Measurements from ENCODE around the gene PRKCE.

Gene PRKCE

DNA sequence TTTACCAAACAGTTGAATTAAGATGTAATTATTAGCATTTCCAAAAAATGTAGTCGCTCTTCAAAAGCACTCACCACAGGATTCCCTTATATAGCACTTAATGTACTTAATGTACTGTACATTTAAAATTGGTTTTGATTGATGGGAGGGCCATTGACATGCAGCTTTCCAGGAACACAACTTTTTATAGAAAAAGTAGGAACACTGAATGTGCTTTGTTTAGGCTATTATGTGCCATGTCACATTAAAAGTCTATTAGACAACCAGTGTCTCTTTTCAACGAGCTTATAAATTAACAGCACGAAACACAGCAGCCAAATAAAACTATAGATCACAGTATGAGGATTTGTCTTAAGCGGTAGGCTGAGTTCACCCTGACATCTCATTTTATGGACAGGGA is 301.1 kb downstream of the PRKCE start:
- H3K27ac ChIP-seq (ENCODE audit: low read depth, low read length), result no peak overlapping the region

DNA sequence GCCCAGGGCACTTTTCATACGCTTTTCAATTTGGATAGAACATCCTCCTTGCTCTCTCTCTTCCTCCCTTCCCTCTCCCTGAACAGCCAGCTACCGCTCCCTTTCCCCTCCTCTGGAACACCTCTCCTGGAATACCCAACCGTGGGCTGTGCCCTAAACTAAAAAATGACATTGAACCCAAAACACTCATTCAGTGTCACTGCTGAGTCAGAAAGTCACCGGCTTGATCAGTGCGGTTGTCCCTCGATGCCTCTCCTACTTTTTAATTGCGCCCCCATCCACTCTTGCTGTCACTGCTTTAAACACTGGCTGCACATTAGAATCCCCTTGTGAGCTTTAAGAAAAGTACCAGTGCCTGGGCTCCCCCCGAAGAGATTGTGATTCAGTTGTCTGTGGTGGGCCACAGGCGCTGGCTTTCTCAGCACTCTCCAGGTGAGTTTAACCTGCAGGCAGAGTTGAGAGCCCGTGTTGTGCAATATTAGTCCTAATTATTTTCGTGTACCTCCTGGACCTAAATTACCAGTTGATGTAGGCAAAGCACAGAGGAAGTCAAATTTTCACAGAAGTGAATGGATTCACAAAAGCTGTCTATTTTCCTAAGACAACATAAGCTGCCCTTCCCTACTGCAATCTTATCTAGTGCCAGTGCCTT is 302.0 kb downstream of the PRKCE start:
- Histone ChIP-seq H3K9ac (ENCODE audit: low read depth, low read length) (no peak overlapping the region), H3K36me3 (ENCODE audit: insufficient read depth, low read length) (no peaks in the 10 kb centered on the region), H3K9me3 (ENCODE audit: insufficient read depth, low read depth, low read length) (no peaks in the 10 kb centered on the region), H3K27ac (ENCODE audit: low read depth, low read length) (no peak overlapping the region), H3K4me3 (ENCODE audit: low read length) (no peak overlapping the region), H3K4me1 (ENCODE audit: insufficient read depth, low read length) (no peaks in the 10 kb centered on the region), H3K27me3 (ENCODE audit: insufficient read depth, low read length) (no peaks in the 10 kb centered on the region)
- 91% methylated on average over 11 of the region's 11 CpGs for WGBS

More for the DNA sequence above, 301.1 kb downstream of the PRKCE start:
- Histone ChIP-seq H3K4me3 (ENCODE audit: low read length) (no peak overlapping the region), H3K27me3 (ENCODE audit: insufficient read depth, low read length) (no peaks in the 10 kb centered on the region), H3K9me3 (ENCODE audit: insufficient read depth, low read depth, low read length) (no peaks in the 10 kb centered on the region), H3K36me3 (ENCODE audit: insufficient read depth, low read length) (no peaks in the 10 kb centered on the region), H3K4me1 (ENCODE audit: insufficient read depth, low read length) (no peaks in the 10 kb centered on the region), H3K9ac (ENCODE audit: low read depth, low read length) (no peak overlapping the region)
- WGBS, result 94% methylated on average over 3 of the region's 4 CpGs

DNA sequence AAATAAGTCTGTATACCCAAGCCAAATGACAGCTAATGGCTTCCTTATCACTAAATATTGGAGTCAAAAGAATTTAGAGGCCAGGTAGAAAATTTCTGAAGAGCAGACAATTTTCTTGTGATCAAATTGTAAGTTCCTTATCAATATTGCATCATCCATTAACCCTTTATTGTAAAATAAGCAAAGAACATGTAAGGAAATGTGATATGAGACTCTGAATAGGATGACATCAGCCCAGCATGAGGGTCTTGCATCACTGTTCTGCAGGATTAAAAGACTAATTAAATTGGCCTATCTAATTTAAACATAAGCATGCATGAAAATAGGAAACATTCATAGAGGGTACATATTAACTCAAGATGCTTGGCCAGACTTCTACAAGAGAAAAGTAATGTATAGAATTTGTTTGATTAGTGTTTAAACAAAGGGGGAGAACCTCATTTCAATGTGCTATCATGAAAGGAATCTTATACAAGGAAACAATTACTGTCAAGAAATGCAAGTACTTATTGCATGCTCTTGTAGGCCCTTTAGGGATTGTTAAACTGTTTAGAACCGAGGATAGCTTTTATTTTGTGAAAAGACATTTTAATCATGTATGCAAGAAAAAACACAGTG is 302.9 kb downstream of the PRKCE start:
- no peaks in the 10 kb centered on the region for H3K9me3 ChIP-seq (ENCODE audit: insufficient read depth, low read depth, low read length)
- no peak overlapping the region for H3K4me3 ChIP-seq (ENCODE audit: low read length)
- H3K9ac ChIP-seq (ENCODE audit: low read depth, low read length), result no peak overlapping the region
- H3K27me3 ChIP-seq (ENCODE audit: insufficient read depth, low read length), result no peaks in the 10 kb centered on the region
- H3K36me3 ChIP-seq (ENCODE audit: insufficient read depth, low read length), result no peaks in the 10 kb centered on the region
- peaks cover 5% of the 10 kb centered on the region for H3K4me1 ChIP-seq (ENCODE audit: insufficient read depth, low read length)
- 87% methylated on average over 1 of the region's 1 CpG for WGBS
- no peak overlapping the region for H3K27ac ChIP-seq (ENCODE audit: low read depth, low read length)

DNA sequence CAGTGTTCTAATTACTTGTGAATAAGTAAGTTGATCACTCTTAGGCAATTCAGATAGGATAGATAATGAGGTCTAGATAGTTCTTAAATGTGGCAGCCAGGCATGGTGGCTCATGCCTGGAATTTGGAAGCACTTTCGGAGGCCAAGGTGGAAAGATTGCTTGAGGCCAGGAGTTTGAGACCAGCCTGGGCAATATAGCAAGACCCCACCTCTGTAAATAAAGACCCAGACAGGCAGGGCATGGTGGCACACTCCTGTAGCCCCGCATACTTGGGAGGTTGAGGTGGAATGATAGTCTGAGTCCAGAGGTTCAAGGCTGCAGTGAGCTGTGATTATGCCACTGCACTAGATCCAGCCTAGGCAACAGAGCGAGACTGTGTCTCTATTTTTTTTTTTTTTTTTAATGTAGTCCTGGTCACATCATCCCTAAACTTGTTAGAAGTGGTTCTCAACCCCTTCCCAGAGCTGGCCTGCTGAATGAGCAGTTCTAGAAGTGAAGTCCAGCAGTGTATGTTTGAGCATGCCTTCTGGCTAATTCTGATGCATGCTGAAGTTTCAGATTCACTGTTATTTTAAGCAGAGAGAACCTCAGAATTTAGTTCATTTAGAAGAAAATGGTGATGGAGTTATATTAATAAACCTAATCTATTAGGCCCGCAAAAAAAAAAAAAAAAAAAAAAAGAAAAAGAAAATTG is 306.2 kb downstream of the PRKCE start:
- no peak overlapping the region for H3K4me3 ChIP-seq (ENCODE audit: low read length)
- H3K36me3 ChIP-seq (ENCODE audit: insufficient read depth, low read length), result no peaks in the 10 kb centered on the region
- peaks cover 27% of the 10 kb centered on the region for H3K4me1 ChIP-seq (ENCODE audit: insufficient read depth, low read length)
- H3K9ac ChIP-seq (ENCODE audit: low read depth, low read length), result no peak overlapping the region
- no peaks in the 10 kb centered on the region for H3K27me3 ChIP-seq (ENCODE audit: insufficient read depth, low read length)
- 91% methylated on average over 2 of the region's 4 CpGs for WGBS
- H3K9me3 ChIP-seq (ENCODE audit: insufficient read depth, low read depth, low read length), result no peaks in the 10 kb centered on the region
- H3K27ac ChIP-seq (ENCODE audit: low read depth, low read length), result no peak overlapping the region

DNA sequence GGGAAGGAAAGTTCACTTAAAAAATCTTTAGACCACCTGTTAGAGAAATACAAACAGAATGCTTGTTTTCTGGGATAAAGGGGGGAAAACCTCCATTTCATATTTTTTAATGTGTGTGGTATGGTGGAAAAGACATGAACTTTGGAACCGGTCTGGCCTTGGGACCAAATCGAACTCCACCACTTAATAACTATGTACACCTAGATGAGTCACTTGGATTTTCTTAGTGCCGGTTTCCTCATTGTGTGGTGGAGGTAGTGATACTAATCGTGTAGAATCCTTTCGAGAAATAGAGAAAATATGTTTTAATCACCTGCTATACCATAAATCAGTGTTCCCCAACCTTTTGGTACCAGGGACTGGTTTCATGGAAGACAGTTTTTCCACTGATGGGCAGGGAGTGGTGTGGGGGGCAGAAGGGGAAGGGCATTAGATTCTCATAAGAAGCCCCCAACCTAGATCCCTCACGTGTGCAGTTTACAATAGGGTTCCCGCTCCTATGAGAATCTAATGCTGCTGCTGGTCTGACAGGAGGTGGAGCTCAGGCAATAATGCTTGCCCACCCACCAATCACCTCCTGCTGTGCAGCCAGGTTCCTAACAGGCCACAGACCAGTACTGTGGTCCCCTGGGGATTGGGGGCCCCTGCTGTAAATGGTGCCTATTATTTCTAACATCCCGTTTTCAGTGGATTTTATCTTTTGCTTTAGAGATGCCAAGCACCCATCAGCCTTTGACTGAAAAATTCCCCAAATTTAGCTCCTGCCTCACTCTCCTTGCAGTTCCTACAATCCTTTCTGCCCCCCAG is 308.8 kb downstream of the PRKCE start:
- WGBS, result 75% methylated on average over 3 of the region's 8 CpGs
- Histone ChIP-seq H3K9me3 (ENCODE audit: insufficient read depth, low read depth, low read length) (no peaks in the 10 kb centered on the region), H3K27me3 (ENCODE audit: insufficient read depth, low read length) (no peaks in the 10 kb centered on the region), H3K36me3 (ENCODE audit: insufficient read depth, low read length) (no peaks in the 10 kb centered on the region), H3K4me1 (ENCODE audit: insufficient read depth, low read length) (peaks cover 27% of the 10 kb centered on the region), H3K4me3 (ENCODE audit: low read length) (no peak overlapping the region), H3K27ac (ENCODE audit: low read depth, low read length) (no peak overlapping the region), H3K9ac (ENCODE audit: low read depth, low read length) (no peak overlapping the region)

DNA sequence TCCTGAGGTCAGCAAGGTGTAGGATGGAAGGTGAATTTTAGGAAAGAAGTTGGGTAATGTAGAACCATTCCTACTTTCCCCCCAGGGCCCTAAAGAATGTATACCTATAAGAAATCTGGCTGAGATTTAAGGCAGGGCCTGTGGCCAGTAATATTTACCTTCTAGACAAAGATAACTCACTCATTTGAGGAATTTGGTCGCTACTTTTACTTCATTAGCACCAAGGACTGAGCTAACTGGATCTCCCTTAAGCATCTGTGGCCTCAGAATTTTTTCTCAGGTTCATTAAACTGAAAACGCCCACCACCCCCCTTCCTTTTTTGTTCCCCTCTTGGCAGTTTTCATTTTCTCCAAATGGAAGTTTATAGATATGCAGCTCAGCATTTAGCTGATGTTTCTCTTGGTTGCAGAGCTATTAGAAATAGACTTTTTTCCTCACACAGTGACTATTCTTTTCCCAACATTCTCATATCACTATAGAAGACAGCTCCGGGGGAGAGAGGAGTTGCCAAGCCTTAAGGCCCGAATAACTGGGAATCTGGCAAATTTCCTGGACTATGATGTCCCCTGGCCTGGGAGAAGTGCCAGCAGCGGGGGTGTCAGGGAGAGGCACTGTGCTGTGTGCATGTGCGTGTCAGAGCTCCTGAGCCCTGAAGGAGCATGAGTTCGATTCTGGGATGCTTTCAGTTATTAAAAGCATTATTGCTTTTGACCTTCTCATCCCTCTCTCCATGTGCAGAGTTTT is 310.9 kb downstream of the PRKCE start:
- Histone ChIP-seq H3K9me3 (ENCODE audit: insufficient read depth, low read depth, low read length) (no peaks in the 10 kb centered on the region), H3K27ac (ENCODE audit: low read depth, low read length) (no peak overlapping the region), H3K27me3 (ENCODE audit: insufficient read depth, low read length) (no peaks in the 10 kb centered on the region), H3K4me3 (ENCODE audit: low read length) (no peak overlapping the region), H3K4me1 (ENCODE audit: insufficient read depth, low read length) (peaks cover 27% of the 10 kb centered on the region), H3K9ac (ENCODE audit: low read depth, low read length) (no peak overlapping the region), H3K36me3 (ENCODE audit: insufficient read depth, low read length) (no peaks in the 10 kb centered on the region)
- 90% methylated on average over 7 of the region's 7 CpGs for WGBS

DNA sequence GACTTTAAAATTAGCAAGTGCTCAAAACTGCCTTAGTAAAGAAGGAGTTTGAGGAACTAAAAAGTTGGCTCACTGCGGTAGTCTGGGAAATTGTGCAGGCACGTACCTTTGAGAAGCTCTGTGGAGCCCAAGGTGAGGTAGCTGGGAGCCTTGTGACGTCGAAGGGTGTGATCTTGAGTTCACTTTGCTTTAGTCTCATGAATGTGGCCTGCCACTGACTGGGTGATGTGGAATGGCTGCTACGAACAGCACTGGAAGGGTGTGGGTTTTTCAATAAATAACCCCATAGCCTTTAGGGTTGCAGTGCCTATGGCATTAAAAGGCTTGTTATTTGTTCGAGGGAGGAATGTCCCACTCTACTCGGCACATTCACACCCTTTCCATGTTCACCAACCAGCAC is 312.3 kb downstream of the PRKCE start:
- 85% methylated on average over 7 of the region's 7 CpGs for WGBS
- no peak overlapping the region for H3K27ac ChIP-seq (ENCODE audit: low read depth, low read length)
- H3K4me1 ChIP-seq (ENCODE audit: insufficient read depth, low read length), result peaks cover 27% of the 10 kb centered on the region
- no peak overlapping the region for H3K9ac ChIP-seq (ENCODE audit: low read depth, low read length)
- no peaks in the 10 kb centered on the region for H3K36me3 ChIP-seq (ENCODE audit: insufficient read depth, low read length)
- H3K27me3 ChIP-seq (ENCODE audit: insufficient read depth, low read length), result no peaks in the 10 kb centered on the region
- H3K4me3 ChIP-seq (ENCODE audit: low read length), result no peak overlapping the region
- no peaks in the 10 kb centered on the region for H3K9me3 ChIP-seq (ENCODE audit: insufficient read depth, low read depth, low read length)

DNA sequence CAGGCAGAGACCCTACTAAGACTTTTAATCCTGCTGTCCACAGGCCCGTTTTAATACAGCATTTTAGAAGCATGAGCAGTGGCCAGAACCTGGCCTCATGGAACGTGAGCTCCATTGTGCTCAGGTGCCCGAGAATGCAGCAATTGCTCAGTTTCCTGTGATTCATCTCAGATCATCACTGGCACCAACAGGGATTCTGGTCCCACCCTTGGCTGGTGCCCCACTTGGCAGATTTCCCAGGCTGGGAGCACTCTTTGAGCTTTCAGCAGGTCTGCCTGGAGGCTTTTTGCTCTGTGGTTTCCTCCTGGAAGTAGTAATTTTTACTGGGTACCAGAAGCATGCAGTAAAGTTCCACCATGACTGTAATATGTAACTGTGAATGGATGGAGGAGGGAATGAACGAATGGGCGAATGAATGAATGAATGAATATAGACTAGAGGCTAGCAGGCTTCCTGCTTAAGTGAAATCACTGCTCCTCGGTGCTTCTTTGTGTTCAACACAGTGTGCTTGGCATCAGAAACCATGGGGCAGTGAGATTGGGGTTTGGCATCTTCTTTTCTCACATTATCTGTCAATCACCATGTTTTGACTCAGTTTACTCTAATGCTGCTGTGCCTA is 312.9 kb downstream of the PRKCE start:
- H3K4me3 ChIP-seq (ENCODE audit: low read length), result no peak overlapping the region
- H3K27me3 ChIP-seq (ENCODE audit: insufficient read depth, low read length), result no peaks in the 10 kb centered on the region
- no peak overlapping the region for H3K9ac ChIP-seq (ENCODE audit: low read depth, low read length)
- H3K4me1 ChIP-seq (ENCODE audit: insufficient read depth, low read length), result peaks cover 21% of the 10 kb centered on the region
- no peaks in the 10 kb centered on the region for H3K9me3 ChIP-seq (ENCODE audit: insufficient read depth, low read depth, low read length)
- H3K36me3 ChIP-seq (ENCODE audit: insufficient read depth, low read length), result no peaks in the 10 kb centered on the region
- H3K27ac ChIP-seq (ENCODE audit: low read depth, low read length), result no peak overlapping the region
- WGBS, result 93% methylated on average over 6 of the region's 6 CpGs

DNA sequence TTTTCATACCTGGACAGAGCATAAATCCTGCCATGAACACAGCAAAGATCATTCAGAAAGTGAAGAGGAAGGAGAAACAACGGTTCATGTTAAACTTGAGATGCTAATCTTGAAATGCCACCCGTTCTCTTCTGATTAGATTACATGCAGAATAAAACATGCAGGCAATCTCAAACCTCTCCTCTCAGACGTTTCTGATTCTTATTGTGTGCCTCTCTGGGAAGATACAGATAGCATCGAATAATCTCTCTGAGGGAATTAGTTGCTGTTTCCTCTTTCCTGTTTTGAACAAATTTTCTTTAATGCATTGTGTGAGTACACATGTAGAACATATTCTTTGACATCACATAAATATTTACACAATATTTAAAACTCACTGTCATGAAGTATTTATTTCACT is 313.4 kb downstream of the PRKCE start:
- H3K4me1 ChIP-seq (ENCODE audit: insufficient read depth, low read length), result peaks cover 16% of the 10 kb centered on the region

DNA sequence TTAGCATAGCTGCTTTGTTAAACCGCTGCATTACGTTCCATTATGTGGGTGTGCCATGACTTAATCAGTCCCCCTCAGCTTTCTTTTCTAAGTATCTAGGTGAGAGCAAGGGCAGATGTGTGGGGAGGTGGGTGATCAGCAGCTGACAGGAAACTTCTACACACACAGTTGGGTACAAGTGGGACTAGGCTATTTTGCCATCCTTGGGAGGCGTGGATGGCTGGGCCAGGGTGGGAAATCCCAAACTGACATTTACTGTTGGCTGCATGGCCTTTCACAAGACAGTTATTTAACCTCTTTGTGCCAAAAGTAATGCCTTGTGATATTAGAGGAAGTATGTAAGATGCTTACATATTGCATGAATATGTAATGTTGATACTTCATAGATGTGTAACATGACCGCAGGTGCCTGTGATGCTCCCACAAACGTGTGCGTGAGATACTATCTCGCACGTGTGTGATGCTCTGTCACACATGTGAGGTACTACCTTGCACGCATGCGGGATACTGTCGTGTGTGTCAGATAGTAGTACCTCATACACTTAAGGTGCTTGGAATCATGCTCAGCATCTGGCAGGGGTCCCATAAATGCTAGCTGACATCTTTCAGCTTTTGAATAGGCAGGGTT is 314.5 kb downstream of the PRKCE start:
- Histone ChIP-seq H3K9ac (ENCODE audit: low read depth, low read length) (no peak overlapping the region), H3K36me3 (ENCODE audit: insufficient read depth, low read length) (no peaks in the 10 kb centered on the region), H3K4me1 (ENCODE audit: insufficient read depth, low read length) (peaks cover 5% of the 10 kb centered on the region), H3K27me3 (ENCODE audit: insufficient read depth, low read length) (no peaks in the 10 kb centered on the region), H3K4me3 (ENCODE audit: low read length) (no peak overlapping the region), H3K9me3 (ENCODE audit: insufficient read depth, low read depth, low read length) (no peaks in the 10 kb centered on the region), H3K27ac (ENCODE audit: low read depth, low read length) (no peak overlapping the region)
- WGBS, result 96% methylated on average over 11 of the region's 11 CpGs

More for the DNA sequence above, 313.4 kb downstream of the PRKCE start:
- Histone ChIP-seq H3K27ac (ENCODE audit: low read depth, low read length) (no peak overlapping the region), H3K27me3 (ENCODE audit: insufficient read depth, low read length) (no peaks in the 10 kb centered on the region), H3K9ac (ENCODE audit: low read depth, low read length) (no peak overlapping the region), H3K4me3 (ENCODE audit: low read length) (no peak overlapping the region), H3K9me3 (ENCODE audit: insufficient read depth, low read depth, low read length) (no peaks in the 10 kb centered on the region), H3K36me3 (ENCODE audit: insufficient read depth, low read length) (no peaks in the 10 kb centered on the region)
- 90% methylated on average over 4 of the region's 4 CpGs for WGBS

Measured in HUES64 (cell line).